DMS114 treated with DMSO at 0.1 percent for 48 hours (cell line): Measurements from ENCODE around the gene CNR1.

Experiments
- DNase-seq: peaks from one replicate; lab custom pipeline; 2025; ENCODE audit not compliant: unreplicated experiment; lab: John Stamatoyannopoulos, UW

The CNR1 gene

DNA sequence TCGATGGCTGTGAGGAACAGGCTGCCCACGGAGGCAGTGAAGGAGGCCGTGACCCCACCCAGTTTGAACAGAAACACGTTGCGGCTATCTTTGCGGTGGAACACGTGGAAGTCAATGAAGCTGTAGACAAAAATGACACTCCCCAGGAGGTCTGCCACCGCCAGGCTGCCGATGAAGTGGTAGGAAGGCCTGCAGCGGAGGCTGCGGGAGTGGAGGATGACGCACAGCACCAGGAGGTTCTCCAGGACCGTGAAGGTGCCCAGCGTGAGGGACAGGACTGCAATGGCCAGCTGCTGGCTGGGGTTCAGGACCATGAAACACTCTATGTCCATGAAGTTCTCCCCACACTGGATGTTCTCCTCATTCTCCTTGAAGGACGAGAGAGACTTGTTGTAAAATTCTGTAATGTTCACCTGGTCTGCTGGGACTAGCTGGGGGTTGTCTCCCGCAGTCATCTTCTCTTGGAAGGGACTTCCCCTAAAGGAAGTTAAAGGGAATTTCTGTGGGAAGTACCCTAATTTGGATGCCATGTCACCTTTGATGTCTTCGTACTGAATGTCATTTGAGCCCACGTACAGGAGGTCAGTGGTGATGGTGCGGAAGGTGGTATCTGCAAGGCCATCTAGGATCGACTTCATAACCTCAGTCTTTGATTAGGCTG, 21.4 kb downstream of the CNR1 start:
- no peak for DNase-seq

GRCh38 chr6:88143421-88144157, 22.6 kb downstream of the CNR1 start:
- DNase-seq = no peak

DNA sequence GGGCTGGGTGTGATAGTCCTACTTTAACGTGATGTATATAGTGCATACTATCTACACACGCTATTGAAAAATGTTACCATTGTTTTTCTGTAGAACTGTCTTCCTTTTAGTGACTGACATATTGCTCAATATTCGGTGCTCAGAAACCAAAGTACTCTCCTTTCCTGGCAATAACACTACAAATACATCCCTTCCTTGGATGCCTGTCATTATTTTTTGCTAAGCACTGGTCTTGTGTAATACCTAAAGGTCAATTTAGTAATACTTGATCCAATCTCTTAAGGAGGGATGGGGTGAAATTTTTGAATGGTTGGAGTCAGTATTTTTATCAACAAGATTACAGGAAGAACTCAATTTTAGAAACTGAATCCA, 23.9 kb downstream of the CNR1 start:
- no peak for DNase-seq

- no peak for DNase-seq
Observed at GRCh38 chr6:88141561-88142296, 24.4 kb downstream of the CNR1 start.

GRCh38 chr6:88137915-88138314, 28.2 kb downstream of the CNR1 start:
- DNase-seq = no peak

DNA sequence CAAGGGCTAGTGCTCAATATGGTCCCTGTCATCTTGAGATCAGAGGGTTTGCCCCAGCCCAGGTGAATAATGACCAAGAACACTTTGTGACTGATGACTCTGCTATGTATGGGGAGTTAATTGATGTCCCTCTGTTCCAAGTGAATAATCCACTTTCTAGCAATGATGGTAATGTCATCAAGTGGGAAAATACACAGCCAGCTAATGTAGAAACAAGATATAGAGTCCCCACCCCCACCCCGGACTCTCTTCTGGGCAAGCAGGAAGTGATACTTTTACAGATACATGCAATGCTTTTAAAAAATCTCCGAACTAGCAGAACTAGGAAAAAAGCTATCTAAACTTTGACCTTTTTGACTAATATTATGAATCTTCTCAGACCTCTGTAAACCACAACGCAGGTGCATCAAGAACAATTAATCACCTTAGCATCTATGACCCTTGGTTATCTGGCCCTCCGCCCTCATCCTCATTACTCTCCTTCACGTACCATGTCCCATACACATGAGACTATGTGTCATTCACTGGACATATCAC, 30.5 kb downstream of the CNR1 start:
- no peak for DNase-seq

- no peak for DNase-seq
Observed at GRCh38 chr6:88134575-88134974, 31.6 kb downstream of the CNR1 start.

- DNase-seq = no peak
Observed at GRCh38 chr6:88133718-88134117, 32.4 kb downstream of the CNR1 start.

DNA sequence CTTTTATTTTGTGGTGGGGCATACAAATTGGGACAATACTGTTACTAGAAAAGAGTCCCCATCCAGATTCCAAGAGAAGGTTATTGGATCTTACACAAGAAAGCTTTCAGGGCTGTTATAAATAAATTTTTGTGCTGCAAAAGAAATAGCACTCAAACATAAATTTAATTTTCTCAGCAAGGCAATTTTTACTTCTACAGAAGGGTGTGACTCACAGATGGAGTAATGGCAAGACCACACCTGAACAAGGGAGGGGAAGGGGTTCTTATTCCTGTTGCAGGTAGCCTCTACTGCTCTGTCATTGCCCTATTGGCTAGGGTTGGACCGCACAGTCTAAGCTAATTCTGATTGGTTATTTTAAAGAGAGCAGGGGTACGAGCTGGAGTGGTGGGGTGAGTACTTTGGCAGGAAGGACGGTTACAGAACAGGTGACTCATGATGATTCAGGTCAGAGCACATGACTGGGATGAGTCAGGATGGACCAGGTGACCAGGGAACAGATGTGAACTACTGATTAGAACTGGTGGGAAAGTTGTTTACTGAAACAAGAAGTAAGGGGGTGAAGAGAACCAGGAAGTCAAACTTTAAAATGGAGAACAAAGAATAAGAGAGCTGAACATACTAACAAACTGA, 41.1 kb downstream of the CNR1 start:
- DNase-seq = no peak

DNA sequence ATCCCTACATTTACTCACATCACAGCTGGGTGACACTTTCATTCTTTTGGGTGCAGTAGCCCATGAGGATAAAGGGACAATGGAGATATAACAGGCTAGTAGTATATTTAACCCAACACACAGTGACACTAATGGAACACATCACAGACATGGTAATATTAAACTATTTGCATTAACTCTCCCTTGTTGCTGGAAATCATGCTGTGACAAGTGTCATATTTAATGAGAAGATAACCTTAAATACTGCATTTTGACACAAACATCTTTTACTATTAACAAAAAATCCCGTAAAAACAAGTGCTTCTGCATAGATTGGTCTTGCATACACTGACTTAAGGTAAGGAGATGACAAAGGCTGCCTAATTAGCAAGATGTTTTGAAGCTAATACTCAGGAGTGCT, 45.5 kb downstream of the CNR1 start:
- no peak for DNase-seq

DNA sequence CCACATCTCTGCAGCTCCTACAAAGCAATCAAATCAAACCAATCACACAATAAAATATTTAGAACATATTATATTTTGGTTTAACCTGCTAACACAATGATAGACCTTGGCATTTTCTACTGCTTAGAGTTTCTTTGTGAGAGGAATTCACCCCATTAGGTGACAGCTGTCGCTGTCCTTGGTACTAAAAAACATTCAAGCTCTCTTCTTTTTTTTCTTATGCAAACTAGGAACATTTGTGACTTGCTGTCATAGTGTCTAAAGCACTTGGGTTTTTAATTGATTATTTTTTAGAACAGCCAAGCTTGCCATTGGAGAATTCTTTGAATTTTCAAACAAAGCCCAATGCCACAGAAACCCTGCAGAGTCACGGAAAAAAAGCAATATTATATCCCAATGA, 46.4 kb downstream of the CNR1 start:
- no peak for DNase-seq

DNA sequence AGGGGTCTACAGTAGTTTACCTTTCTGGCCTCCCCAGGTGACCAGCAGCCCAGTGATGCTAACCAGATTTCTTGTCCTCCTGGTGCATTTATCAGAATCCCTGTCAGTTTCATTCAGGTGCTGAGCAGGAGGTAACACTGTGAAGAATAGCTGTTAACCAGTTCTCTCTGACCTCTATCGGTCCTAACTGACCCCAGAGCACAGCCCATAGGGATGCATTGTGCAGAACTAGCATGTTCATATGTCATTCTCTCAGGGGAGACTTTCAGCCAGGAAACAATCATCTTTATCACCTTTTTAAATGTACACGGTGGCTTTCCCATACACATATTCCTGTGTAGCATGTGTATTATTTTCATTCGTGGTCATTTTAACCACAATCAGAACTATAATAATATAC, 49.9 kb downstream of the CNR1 start:
- no peak for DNase-seq

GRCh38 chr6:88115307-88115706, 50.8 kb downstream of the CNR1 start:
- DNase-seq = no peak

DNA sequence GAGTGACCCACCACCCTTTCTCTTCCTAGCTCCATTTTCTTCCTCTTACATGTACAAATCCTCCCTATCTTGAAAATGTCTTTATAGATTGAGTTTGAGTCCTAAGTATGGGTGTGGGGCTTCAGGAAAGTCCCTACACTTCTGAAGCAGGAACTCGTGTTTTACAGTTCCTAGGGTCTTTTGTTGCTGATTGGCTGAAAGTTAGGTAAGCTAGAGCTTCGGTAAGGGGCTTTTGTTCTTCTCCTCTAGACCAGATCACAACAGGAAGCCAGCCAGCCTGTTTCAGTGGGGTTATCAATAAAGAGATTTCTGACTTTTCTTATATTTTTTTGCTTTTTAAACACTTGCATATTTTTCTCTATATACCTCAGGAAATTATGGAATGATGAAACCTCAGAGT, 51.3 kb downstream of the CNR1 start:
- DNase-seq = no peak

- no peak for DNase-seq
Observed at GRCh38 chr6:88111991-88112390, 54.2 kb downstream of the CNR1 start.

GRCh38 chr6:88107241-88107640, 58.9 kb downstream of the CNR1 start:
- no peak for DNase-seq

DNA sequence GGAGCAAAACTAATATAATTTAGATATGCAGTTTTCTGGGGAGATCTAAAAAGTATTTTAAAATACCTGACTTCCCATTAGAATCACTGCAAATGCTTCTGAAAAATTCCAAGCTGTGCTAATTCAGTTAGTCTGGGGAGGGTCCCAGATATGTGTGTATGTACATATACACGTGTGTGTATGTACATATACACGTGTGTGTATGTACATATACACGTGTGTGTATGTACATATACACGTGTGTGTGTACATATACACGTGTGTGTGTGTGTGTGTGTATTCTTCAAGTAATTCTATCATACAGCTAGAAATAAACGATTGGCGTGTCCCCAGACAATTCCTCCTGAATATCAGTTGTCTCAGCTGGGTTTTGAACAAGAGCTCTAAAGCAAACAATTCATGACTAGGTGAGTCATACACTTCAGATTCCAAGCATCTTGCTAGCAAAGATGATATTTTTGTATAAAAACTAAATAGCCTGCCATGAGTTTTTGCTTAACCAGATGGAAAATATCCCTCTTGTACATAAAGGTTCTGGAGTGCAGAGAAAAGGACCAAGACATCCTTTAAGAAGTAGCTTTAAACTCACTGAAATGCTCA, 60.3 kb downstream of the CNR1 start:
- no peak for DNase-seq
